Psoas muscle (tissue), 8 donors: ENCODE data around the gene OPALIN. TPM values are rescaled to one million over a fixed set of nuclear protein-coding genes. Genes with fewer than 3 reads are reported as not detected.
A peak's percentile ranks its signal among the peaks of the same experiment; 100 is the strongest.

Experiments
- ATAC-seq, 4 donors: fragments of 200-7000 bp; cut with Tn5 transposase; one replicate each; pipeline ENCODE4 v1.9.1; 2020; ENCODE audit warnings: moderate library complexity in 3 of 4, mild to moderate bottlenecking in 2 of 4
- DNase-seq, 2 donors: peaks; one replicate each; pipeline ENCODE4 v3.0.0-alpha.2; 2020
- H3K27ac ChIP-seq: fragments of 200-600 bp; one replicate; pipeline ENCODE4 v1.8.0; 2022
- H3K27me3 ChIP-seq, 3 donors: fragments of 200-600 bp in 1 of 3; one replicate each; pipeline versions ENCODE4 v1.6.1 to v1.8.0; 2013 to 2022; ENCODE audit warnings: low read length in 2 of 3, mild to moderate bottlenecking in 2 of 3, moderate library complexity in 1 of 3; ENCODE audit not compliant: insufficient read depth in 3 of 3
- H3K36me3 ChIP-seq, 2 donors: fragments of 200-600 bp in 1 of 2; one replicate each; pipeline versions ENCODE4 v1.6.1 to v1.8.0; 2013 to 2022; ENCODE audit warnings: low read depth in 1 of 2, mild to moderate bottlenecking in 1 of 2, moderate library complexity in 1 of 2; ENCODE audit not compliant: insufficient read depth in 1 of 2
- H3K4me1 ChIP-seq: fragments of 200-600 bp; one replicate; pipeline ENCODE4 v1.8.0; 2022
- H3K4me3 ChIP-seq: fragments of 200-600 bp; one replicate; pipeline ENCODE4 v1.8.0; 2022; ENCODE audit warnings: mild to moderate bottlenecking
- H3K9me3 ChIP-seq: fragments of 200-600 bp; one replicate; pipeline ENCODE4 v1.8.0; 2022
- CTCF ChIP-seq: fragments of 200-600 bp; IDR thresholded peaks from one replicate; pipeline ENCODE4 v1.8.0; 2022; ENCODE audit warnings: antibody characterized with exemption
- WGBS, 3 donors: extraction: QIAGEN DNeasy Blood & Tissue Kit; methylation state at CpG; one replicate each; pipeline versions ENCODE4 v1.1.6 to v1.1.7; 2013; 5-methylcytosine and 5-hydroxymethylcytosine counted together
- intact Hi-C, 2 donors: fragments of 100-400 bp; cut with DNase I; formaldehyde crosslinking; loops; one replicate each; pipeline versions ENCODE4 v1.11.0 to v1.14.2; 2022
- polyA plus RNA-seq, 3 donors: library from polyadenylated mRNA; stranded (reverse); fragments of 200-250 nt; gene quantifications; one replicate each; pipeline ENCODE4 v1.2.3, GENCODE V29; 2013
- total RNA-seq, 4 donors: library from RNA; stranded (reverse); fragmentation: NEBNext Ultra II Directional in 2 of 4; extraction: Animal tissue kit (Norgen Biotek cat#: 25700) in 2 of 4; gene quantifications; one replicate each; pipeline versions ENCODE4 v1.2.1 to v1.2.4, GENCODE V29; 2021 to 2023
- donor health status: healthy with polysubstance abuse.
- donor health status: DM: no; HTN: no; CAD: no; lungs with moderate emphysema.
- donor health status: Bipolar disorder and iron deficiency.
- donor health status: healthy.
- donor health status: DM: yes; HTN: yes; CAD: no.
- donor health status: DM: no; HTN: no; CAD: no.
- donor health status: DM: no; HTN: no; CAD: no.
- donor health status: DM: yes; HTN: yes; CAD: no.

OPALIN gene
- total and polyA plus RNA-seq, 7 donors = 0.17 TPM; not detected in 6

GRCh38 chr10:96374004-96374403 is 15.2 kb upstream of the OPALIN start:
- no peak for ATAC-seq
- intact Hi-C loops = no loop called here
- Histone ChIP-seq H3K27ac (no peak overlapping the region), H3K4me3 (no peak overlapping the region), H3K27me3 (no peaks in the 10 kb centered on the region), H3K36me3 (no peaks in the 10 kb centered on the region), H3K4me1 (no peaks in the 10 kb centered on the region), H3K9me3 (no peaks in the 10 kb centered on the region)
- no peak for DNase-seq
- TF ChIP-seq CTCF = no peak
- 24 to 43% (median 40%) methylated on average over 5 of the region's 5 CpGs for WGBS, 3 donors

- no peak for DNase-seq
- H3K4me3 ChIP-seq = no peak overlapping the region
- intact Hi-C loops = no loop called here
- H3K9me3 ChIP-seq = no peaks in the 10 kb centered on the region
- no peak overlapping the region for H3K27ac ChIP-seq
- WGBS, 3 donors = 82 to 90% (median 83%) methylated on average over 11 of the region's 11 CpGs
- no peaks in the 10 kb centered on the region for H3K27me3 ChIP-seq
- H3K4me1 ChIP-seq = peaks cover 5% of the 10 kb centered on the region
- no peak for ATAC-seq
- no peak for TF ChIP-seq CTCF
- H3K36me3 ChIP-seq = no peaks in the 10 kb centered on the region
Observed at GRCh38 chr10:96371356-96371755, 12.6 kb upstream of the OPALIN start.

DNA sequence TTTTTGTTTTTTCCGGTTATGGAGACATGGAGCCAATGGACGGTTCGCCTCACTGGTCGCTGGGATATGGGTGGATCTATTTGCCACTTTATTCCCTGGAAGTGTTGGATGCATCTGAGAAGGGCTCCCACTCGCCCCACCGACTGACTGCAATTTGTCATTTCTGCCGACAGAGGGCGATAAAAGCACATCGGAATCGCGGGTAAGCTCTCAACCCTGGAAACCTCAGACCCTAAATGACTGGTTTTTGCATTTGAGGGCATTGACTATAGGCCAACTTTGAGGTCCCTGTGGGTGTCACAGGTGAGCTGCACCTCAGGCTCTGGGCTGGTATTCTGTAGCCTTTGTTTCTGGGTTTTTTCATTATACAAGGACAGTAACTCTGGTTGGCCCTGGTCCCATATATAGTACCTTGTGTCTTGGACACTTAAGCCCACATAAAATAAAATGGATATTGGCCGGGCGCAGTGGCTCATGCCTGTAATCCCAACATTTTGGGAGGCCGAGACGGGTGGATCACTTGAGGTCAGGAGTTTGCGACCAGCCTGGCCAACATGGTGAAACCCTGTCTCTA is 11.9 kb upstream of the OPALIN start:
- peak in 2 of 4 donors; percentile 52 to 54 for ATAC-seq
- Histone ChIP-seq H3K36me3 (no peaks in the 10 kb centered on the region), H3K27me3 (no peaks in the 10 kb centered on the region), H3K27ac (no peak overlapping the region), H3K4me3 (no peak overlapping the region), H3K4me1 (peaks cover 5% of the 10 kb centered on the region), H3K9me3 (no peaks in the 10 kb centered on the region)
- no peak for DNase-seq
- TF ChIP-seq CTCF = peak; percentile 74
- intact Hi-C loops = no loop called here
- WGBS, 3 donors = 28 to 37% (median 34%) methylated on average over 16 of the region's 16 CpGs

GRCh38 chr10:96369890-96370583 is 11.2 kb upstream of the OPALIN start:
- Histone ChIP-seq H3K27ac (no peak overlapping the region), H3K4me1 (peaks cover 5% of the 10 kb centered on the region), H3K9me3 (no peaks in the 10 kb centered on the region), H3K27me3 (no peaks in the 10 kb centered on the region), H3K4me3 (no peak overlapping the region), H3K36me3 (no peaks in the 10 kb centered on the region)
- 86 to 90% (median 89%) methylated on average over 37 to 38 of the region's 38 CpGs for WGBS, 3 donors
- peak in 1 of 4 donors; percentile 19 for ATAC-seq
- intact Hi-C loops = no loop called here
- no peak for TF ChIP-seq CTCF
- DNase-seq = no peak
